ENCODE data around the gene ANK3. TPM values are rescaled to one million over a fixed set of nuclear protein-coding genes. Genes with fewer than 3 reads are reported as not detected.

ANK3 gene
- total RNA-seq, 2 donors from 2014 or later: 65.0 to 79.5 TPM

- no peak overlapping the region for H3K9ac ChIP-seq (ENCODE audit: extremely low read depth, low read length, poor library complexity, severe bottlenecking)
- H3K4me3 Mint-ChIP-seq: no peak overlapping the region
- no peaks in the 10 kb centered on the region for H3K27me3 ChIP-seq (ENCODE audit: control insufficient read depth, insufficient read depth, low read length, poor library complexity, severe bottlenecking)
- H3K9me3 Mint-ChIP-seq: no peaks in the 10 kb centered on the region
- no peak overlapping the region for H3K4me3 ChIP-seq (ENCODE audit: low read length)
- DNase-seq: no peak
- no peak overlapping the region for H3K27ac Mint-ChIP-seq
- H3K36me3 ChIP-seq (ENCODE audit: control insufficient read depth, insufficient read depth, low read length): no peaks in the 10 kb centered on the region
- peaks cover 10% of the 10 kb centered on the region for H3K4me1 ChIP-seq (ENCODE audit: control insufficient read depth, insufficient read depth, low read length)
- TF ChIP-seq, protein P1, sequence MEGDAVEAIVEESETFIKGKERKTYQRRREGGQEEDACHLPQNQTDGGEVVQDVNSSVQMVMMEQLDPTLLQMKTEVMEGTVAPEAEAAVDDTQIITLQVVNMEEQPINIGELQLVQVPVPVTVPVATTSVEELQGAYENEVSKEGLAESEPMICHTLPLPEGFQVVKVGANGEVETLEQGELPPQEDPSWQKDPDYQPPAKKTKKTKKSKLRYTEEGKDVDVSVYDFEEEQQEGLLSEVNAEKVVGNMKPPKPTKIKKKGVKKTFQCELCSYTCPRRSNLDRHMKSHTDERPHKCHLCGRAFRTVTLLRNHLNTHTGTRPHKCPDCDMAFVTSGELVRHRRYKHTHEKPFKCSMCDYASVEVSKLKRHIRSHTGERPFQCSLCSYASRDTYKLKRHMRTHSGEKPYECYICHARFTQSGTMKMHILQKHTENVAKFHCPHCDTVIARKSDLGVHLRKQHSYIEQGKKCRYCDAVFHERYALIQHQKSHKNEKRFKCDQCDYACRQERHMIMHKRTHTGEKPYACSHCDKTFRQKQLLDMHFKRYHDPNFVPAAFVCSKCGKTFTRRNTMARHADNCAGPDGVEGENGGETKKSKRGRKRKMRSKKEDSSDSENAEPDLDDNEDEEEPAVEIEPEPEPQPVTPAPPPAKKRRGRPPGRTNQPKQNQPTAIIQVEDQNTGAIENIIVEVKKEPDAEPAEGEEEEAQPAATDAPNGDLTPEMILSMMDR (conservative IDR thresholded peaks at IDR 0.05): no peak
- H3K9me3 ChIP-seq (ENCODE audit: control insufficient read depth, low read length): no peaks in the 10 kb centered on the region
- no peak overlapping the region for H3K27ac ChIP-seq (ENCODE audit: low read depth, low read length)
- 95 to 100% methylated on average over 4 to 7 of the region's 7 CpGs for WGBS, 2 experiments (ENCODE audit: insufficient coverage in 1 of 2, insufficient read length in 1 of 2)
- no peaks in the 10 kb centered on the region for H3K36me3 Mint-ChIP-seq (ENCODE audit: low read depth)
- H3K4me1 Mint-ChIP-seq: peaks cover 14% of the 10 kb centered on the region
- H3K27me3 Mint-ChIP-seq (ENCODE audit: insufficient read depth): no peaks in the 10 kb centered on the region
Measured at GRCh38 chr10:60395711-60396110, 6.0 kb upstream of the ANK3 start.

DNA sequence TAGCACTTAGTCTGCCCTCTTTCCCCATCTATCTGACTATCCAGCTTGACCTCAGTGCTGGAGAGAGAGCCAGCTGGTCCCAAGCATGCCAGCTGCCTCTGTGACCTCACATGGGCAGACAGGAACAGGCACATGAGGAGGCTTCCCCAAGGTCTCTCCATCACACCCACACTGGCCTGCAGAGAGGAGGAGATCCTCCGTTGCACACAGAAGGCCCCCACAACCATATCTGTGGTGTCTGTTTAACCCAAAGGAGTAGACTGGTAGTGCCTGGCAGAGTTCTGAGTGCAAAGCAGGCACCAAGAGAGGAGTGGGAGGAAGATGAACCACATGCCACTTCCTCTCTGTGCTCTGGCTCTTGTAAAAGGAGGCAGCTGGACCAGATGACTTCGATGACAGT lies 4.8 kb upstream of the ANK3 start:
- H3K4me3 ChIP-seq (ENCODE audit: low read length): no peak overlapping the region
- H3K36me3 ChIP-seq (ENCODE audit: control insufficient read depth, insufficient read depth, low read length): no peaks in the 10 kb centered on the region
- Mint-ChIP-seq H3K4me3 (no peak overlapping the region), H3K4me1 (peaks cover 24% of the 10 kb centered on the region), H3K36me3 (ENCODE audit: low read depth) (no peaks in the 10 kb centered on the region), H3K27me3 (ENCODE audit: insufficient read depth) (peaks cover 7% of the 10 kb centered on the region), H3K27ac (no peak overlapping the region), H3K9me3 (no peaks in the 10 kb centered on the region)
- no peak overlapping the region for H3K27ac ChIP-seq (ENCODE audit: low read depth, low read length)
- no peaks in the 10 kb centered on the region for H3K27me3 ChIP-seq (ENCODE audit: control insufficient read depth, insufficient read depth, low read length, poor library complexity, severe bottlenecking)
- TF ChIP-seq, protein P1 (conservative IDR thresholded peaks at IDR 0.05): no peak
- H3K9me3 ChIP-seq (ENCODE audit: control insufficient read depth, low read length): no peaks in the 10 kb centered on the region
- WGBS, 2 experiments (ENCODE audit: insufficient coverage in 1 of 2, insufficient read length in 1 of 2): 80 to 89% methylated on average over 1 to 2 of the region's 2 CpGs
- H3K9ac ChIP-seq (ENCODE audit: extremely low read depth, low read length, poor library complexity, severe bottlenecking): no peak overlapping the region
- peaks cover 18% of the 10 kb centered on the region for H3K4me1 ChIP-seq (ENCODE audit: control insufficient read depth, insufficient read depth, low read length)
- no peak for DNase-seq

DNA sequence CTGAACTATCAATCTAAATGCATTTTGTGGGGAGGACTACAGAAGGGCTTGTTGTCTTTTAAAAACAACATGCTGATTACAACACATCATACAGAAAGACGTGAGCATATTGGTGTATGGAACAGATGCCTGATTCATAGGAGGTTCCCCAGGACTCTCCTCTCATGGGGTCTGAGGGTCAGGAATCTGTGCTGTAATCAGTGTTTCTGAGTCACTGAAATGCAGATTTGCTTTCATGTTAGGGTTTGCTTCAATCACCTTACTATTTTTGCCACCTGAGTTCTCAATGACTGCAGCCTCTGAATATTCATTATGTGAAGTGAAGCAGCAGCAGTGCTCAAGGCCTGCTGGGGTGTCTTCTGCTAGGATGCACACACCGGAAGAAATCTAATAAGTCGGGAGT lies 550 bp upstream of the ANK3 start:
- no peak overlapping the region for H3K27ac Mint-ChIP-seq
- peaks cover 14% of the 10 kb centered on the region for H3K27me3 Mint-ChIP-seq (ENCODE audit: insufficient read depth)
- TF ChIP-seq, protein P1 (conservative IDR thresholded peaks at IDR 0.05): no peak
- no peak for DNase-seq
- Histone ChIP-seq H3K27me3 (ENCODE audit: control insufficient read depth, insufficient read depth, low read length, poor library complexity, severe bottlenecking) (no peaks in the 10 kb centered on the region), H3K4me1 (ENCODE audit: control insufficient read depth, insufficient read depth, low read length) (peaks cover 20% of the 10 kb centered on the region), H3K9me3 (ENCODE audit: control insufficient read depth, low read length) (no peaks in the 10 kb centered on the region), H3K4me3 (ENCODE audit: low read length) (no peak overlapping the region), H3K9ac (ENCODE audit: extremely low read depth, low read length, poor library complexity, severe bottlenecking) (no peak overlapping the region), H3K36me3 (ENCODE audit: control insufficient read depth, insufficient read depth, low read length) (no peaks in the 10 kb centered on the region), H3K27ac (ENCODE audit: low read depth, low read length) (no peak overlapping the region)
- H3K4me1 Mint-ChIP-seq: peaks cover 27% of the 10 kb centered on the region
- H3K9me3 Mint-ChIP-seq: no peaks in the 10 kb centered on the region
- H3K36me3 Mint-ChIP-seq (ENCODE audit: low read depth): no peaks in the 10 kb centered on the region
- no peak overlapping the region for H3K4me3 Mint-ChIP-seq
- 84 to 87% methylated on average over 3 of the region's 3 CpGs for WGBS, 2 experiments (ENCODE audit: insufficient coverage in 1 of 2, insufficient read length in 1 of 2)
